ENCODE data around the gene FGF14. TPM values are rescaled to one million over a fixed set of nuclear protein-coding genes. Genes with fewer than 3 reads are reported as not detected.

FGF14 gene
- total RNA-seq, 2 donors from 2014 or later = not detected

Other genes starting within 250 kb of the FGF14 start
- 10 to 100 TPM; 60.2 to 99.3 TPM for gene TPP2, start 194.9 kb upstream of the FGF14 start, total RNA-seq

Data from natural killer cell treated with Interleukin-12 subunit alpha and Interleukin-12 subunit beta and Interleukin-15 and Interleukin-18, amount 100 ng/mL, for 72 hours (primary cell).